T-cell (primary cell): ENCODE data around the gene TMEM190. TPM values are rescaled to one million over a fixed set of nuclear protein-coding genes. Genes with fewer than 3 reads are reported as not detected.

Experiments used
- ATAC-seq, 4 experiments: fragments of 200-7000 bp in 3 of 4; fragments of 150-1000 bp in 1 of 4; cut with Tn5 transposase; replicated peaks in 1 of 4; 1 replicate in 3 of 4; 2 replicates in 1 of 4; pipeline ENCODE4 v1.10.0; 2021; ENCODE audit warnings: moderate library complexity in 3 of 4, mild to moderate bottlenecking in 2 of 4, moderate number of reproducible peaks in 1 of 4
- CTCF ChIA-PET, 2 donors: fragments of 300-600 bp; sonication (Branson Sonifier 250); formaldehyde crosslinking; loops; one replicate each; lab custom pipeline; 2022; ENCODE audit warnings: antibody characterized with exemption in 2 of 2; lab: Charles Lee
- POLR2A ChIA-PET, 2 donors: fragments of 300-600 bp; sonication (Branson Sonifier 250); formaldehyde crosslinking; loops; one replicate each; lab custom pipeline; 2022; ENCODE audit warnings: antibody characterized with exemption in 2 of 2; lab: Charles Lee
- DNase-seq, 35 experiments: peaks; one replicate each; pipeline versions ENCODE4 v3.0.0 to v3.0.0-alpha.2; 2013 to 2023
- H3K27ac ChIP-seq: one replicate; pipeline ENCODE4 v1.5.1; 2013; ENCODE audit warnings: low read length
- H3K27me3 ChIP-seq, 2 experiments: replicated peaks in 1 of 2; 1 replicate in 1 of 2; 2 replicates in 1 of 2; pipeline versions ENCODE4 v1.6.1 to v1.7.0; 2013; ENCODE audit warnings: low read length in 1 of 2, mixed read lengths in 1 of 2; ENCODE audit not compliant: control insufficient read depth in 2 of 2, insufficient read depth in 2 of 2; ENCODE audit errors: extremely low read depth in 1 of 2
- H3K36me3 ChIP-seq, 2 donors: 1 replicate in 1 of 2; 2 replicates in 1 of 2; pipeline versions ENCODE4 v1.6.1 to v1.7.0; 2013; ENCODE audit warnings: low read length in 1 of 2; ENCODE audit not compliant: control insufficient read depth in 2 of 2, insufficient read depth in 1 of 2; ENCODE audit errors: extremely low read depth in 1 of 2
- H3K4me1 ChIP-seq, 2 experiments: 1 replicate in 1 of 2; 2 replicates in 1 of 2; pipeline versions ENCODE4 v1.6.1 to v1.7.0; 2013; ENCODE audit warnings: low read length in 2 of 2, mixed read lengths in 1 of 2; ENCODE audit not compliant: insufficient read depth in 2 of 2, control insufficient read depth in 1 of 2; ENCODE audit errors: extremely low read depth in 1 of 2
- H3K4me3 ChIP-seq, 2 donors: 1 replicate in 1 of 2; 2 replicates in 1 of 2; pipeline versions ENCODE4 v1.5.1 to v1.7.0; 2013; ENCODE audit warnings: mild to moderate bottlenecking in 2 of 2, low read length in 1 of 2, moderate library complexity in 1 of 2; ENCODE audit not compliant: control insufficient read depth in 1 of 2; ENCODE audit errors: extremely low read depth in 1 of 2
- H3K9me3 ChIP-seq: 2 replicates; pipeline ENCODE4 v1.7.0; 2013
- H3K27ac Mint-ChIP-seq, 2 donors: one replicate each; pipeline ENCODE4 v1.8.0; 2020 to 2021; ENCODE audit warnings: mild to moderate bottlenecking in 2 of 2, mixed read lengths in 2 of 2
- H3K27me3 Mint-ChIP-seq, 2 donors: one replicate each; pipeline ENCODE4 v1.8.0; 2021 to 2022; ENCODE audit warnings: mixed read lengths in 2 of 2
- H3K36me3 Mint-ChIP-seq: one replicate; pipeline ENCODE4 v1.8.0; 2021; ENCODE audit warnings: mixed read lengths
- H3K4me1 Mint-ChIP-seq, 3 donors: one replicate each; pipeline ENCODE4 v1.8.0; 2020 to 2022; ENCODE audit warnings: mixed read lengths in 3 of 3, mild to moderate bottlenecking in 1 of 3
- H3K4me3 Mint-ChIP-seq, 3 donors: one replicate each; pipeline ENCODE4 v1.8.0; 2020 to 2022; ENCODE audit warnings: mild to moderate bottlenecking in 3 of 3, mixed read lengths in 3 of 3, moderate library complexity in 3 of 3
- H3K9me3 Mint-ChIP-seq, 3 donors: one replicate each; pipeline ENCODE4 v1.8.0; 2020 to 2022; ENCODE audit warnings: mixed read lengths in 3 of 3
- WGBS: methylation state at CpG from one replicate; pipeline ENCODE4 v1.1.5; 2013; ENCODE audit warnings: missing lambda C conversion rate; ENCODE audit not compliant: insufficient coverage; 5-methylcytosine and 5-hydroxymethylcytosine counted together
- total RNA-seq, 35 experiments: library from RNA in 6 of 35; stranded (reverse) in 6 of 35; fragments of 120-200 nt in 1 of 35; gene quantifications; one replicate each; pipeline versions ENCODE4 v1.2.1 to v1.2.4 and lab custom pipeline; 2013 to 2026

The TMEM190 gene
- total RNA-seq, 5 donors from 2014 or later (not counting 1 experiment from before 2014, with no cell fraction given) = not detected

DNA sequence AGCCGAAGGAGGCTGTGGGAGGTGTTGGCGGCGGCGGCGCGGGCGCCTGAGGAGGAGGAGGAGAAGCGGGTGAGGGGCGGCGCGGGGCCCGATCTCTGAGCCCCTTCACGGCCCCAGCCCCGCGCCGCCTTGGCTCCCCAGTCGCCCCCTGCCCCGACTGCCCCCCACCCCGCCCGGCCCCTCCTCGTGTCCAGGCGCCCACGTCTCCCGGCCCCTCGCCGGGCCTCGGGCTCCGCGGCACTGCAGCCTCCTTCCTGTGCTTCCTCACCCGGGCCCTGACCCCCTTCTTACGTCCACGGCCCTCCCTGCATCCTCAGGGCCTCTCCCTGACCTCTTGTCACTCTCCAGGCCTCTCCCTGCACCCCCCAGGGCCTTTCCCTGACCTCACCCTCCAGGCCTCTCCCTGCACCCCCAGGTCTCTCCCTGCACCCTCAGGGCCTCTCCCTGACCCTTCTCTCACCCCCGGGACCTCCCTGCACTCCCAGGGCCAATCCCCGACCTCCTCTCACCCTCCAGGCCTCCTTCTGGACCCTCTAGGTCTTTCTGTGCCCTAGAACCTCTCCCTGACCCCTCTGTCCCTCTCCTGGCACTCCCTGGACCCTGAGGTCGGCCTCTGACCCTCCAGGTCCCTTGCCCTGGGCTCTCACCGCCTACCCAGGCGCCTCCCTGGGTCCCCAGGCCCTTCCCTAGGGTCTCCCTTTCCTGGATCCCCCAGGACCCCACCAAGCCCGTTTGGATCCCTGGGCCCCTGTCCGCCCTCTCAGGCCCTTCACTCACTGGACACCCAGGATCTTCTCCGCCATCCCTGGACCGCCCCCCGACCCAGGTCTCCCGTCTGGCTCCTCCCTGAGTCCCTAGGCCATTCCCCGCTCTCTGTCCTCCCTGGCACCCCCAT lies 36.5 kb upstream of the TMEM190 start:
- 8% methylated on average over 25 of the region's 44 CpGs for WGBS
- H3K36me3 ChIP-seq = peaks cover 3 to 13% of the 10 kb centered on the region in 2 donors
- Mint-ChIP-seq H3K4me3 (peak overlapping the region; percentile 78 to 92 (median 92)), H3K36me3 (peaks cover 10% of the 10 kb centered on the region), H3K9me3 (no peaks in the 10 kb centered on the region), H3K27me3 (peaks cover under 1 to 5% of the 10 kb centered on the region in 2 donors), H3K27ac (peak overlapping the region; percentile 88), H3K4me1 (peaks cover 19 to 25% (median 21%) of the 10 kb centered on the region in 3 donors)
- H3K4me3 ChIP-seq = peak overlapping the region; percentile 58 to 64
- peak overlapping the region; percentile 70 for H3K27ac ChIP-seq
- peaks cover 6 to 31% of the 10 kb centered on the region in 2 experiments for H3K4me1 ChIP-seq
- H3K27me3 ChIP-seq = peaks cover 0 to 21% of the 10 kb centered on the region in 2 experiments
- H3K9me3 ChIP-seq = no peaks in the 10 kb centered on the region
- no peak for ATAC-seq
- ChIA-PET POLR2A (interaction anchor here (0.6 to 1.8 kb wide), 17 partner anchors 8 to 891 kb away, joined by 3 to 11 read pairs (median 4); partner anchors contain the start of genes HSPBP1 (in 1 of the 2), ISOC2 (in 1 of the 2), LENG8 (in 1 of the 2) and TMEM238 (in 1 of the 2)), CTCF (interaction anchor here in 1 of 2 donors (0.5 to 1.7 kb wide), 11 partner anchors 38 to 1343 kb away, joined by 3 to 15 read pairs (median 4); partner anchors contain the start of genes FIZ1, ISOC2, PPP6R1 and TMEM238)
- peak in 8 of 35 experiments; percentile 12 to 37 (median 18) for DNase-seq

DNA sequence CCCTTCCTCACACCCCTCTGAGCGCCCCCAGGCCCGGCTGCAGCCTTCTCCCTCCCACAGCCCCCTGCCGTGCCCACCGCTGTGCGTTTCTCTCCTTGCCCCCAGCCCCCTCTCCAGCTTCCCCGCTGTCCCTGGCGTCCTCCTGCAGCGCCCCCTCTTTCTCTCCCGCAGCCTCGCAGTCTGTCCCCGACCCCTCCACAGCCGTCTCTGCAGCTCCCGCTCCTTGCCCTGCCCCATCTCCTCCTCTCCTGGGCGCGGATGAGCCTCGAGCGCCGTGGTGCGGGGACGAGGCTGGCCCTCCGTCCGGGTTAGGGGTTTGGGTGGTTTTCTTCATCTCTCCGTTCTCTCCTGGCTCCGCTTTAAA lies 35.9 kb upstream of the TMEM190 start:
- WGBS = 9% methylated on average over 9 of the region's 24 CpGs

DNA sequence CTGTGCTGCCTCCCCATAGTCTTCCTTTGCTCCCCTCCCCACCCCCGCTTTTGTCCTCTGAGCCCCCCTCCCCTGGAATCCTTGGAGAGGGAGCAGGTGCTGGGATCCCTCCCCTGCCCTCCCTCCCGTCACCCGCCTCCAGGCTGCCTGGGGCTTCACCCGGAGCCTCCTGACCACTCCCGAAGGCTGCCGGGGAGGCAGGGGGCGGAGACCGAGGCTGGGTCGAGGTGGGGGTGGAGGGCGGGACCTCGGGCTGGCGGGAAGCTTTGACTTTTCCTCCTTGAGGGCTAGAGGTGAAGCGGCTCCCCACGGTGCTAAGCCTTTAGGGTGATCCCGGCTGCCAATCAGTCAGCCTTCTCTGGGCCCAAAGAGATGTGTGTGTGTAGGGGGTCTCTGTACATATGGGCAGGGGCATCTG lies 35.4 kb upstream of the TMEM190 start:
- peaks cover 3 to 13% of the 10 kb centered on the region in 2 donors for H3K36me3 ChIP-seq
- H3K4me3 Mint-ChIP-seq = peak overlapping the region; percentile 76 to 78 (median 76)

More for the DNA sequence above, 35.9 kb upstream of the TMEM190 start:
- H3K9me3 ChIP-seq = no peaks in the 10 kb centered on the region
- no peaks in the 10 kb centered on the region for H3K9me3 Mint-ChIP-seq
- POLR2A ChIA-PET = no interaction called here
- peak overlapping the region; percentile 58 to 64 for H3K4me3 ChIP-seq
- DNase-seq (peak in 5 of 35 experiments; percentile 17 to 40 (median 19)), ATAC-seq (no peak)
- H3K27me3 Mint-ChIP-seq = peaks cover 0 to 4% of the 10 kb centered on the region in 2 donors
- H3K27ac Mint-ChIP-seq = no peak overlapping the region
- CTCF ChIA-PET = interaction anchor here in 1 of 2 donors (0.5 kb wide), 1 partner anchor 1342 kb away, joined by 3 read pairs; no protein-coding TSS in a partner anchor
- peaks cover 19 to 25% (median 21%) of the 10 kb centered on the region in 3 donors for H3K4me1 Mint-ChIP-seq
- H3K4me3 Mint-ChIP-seq = peak overlapping the region; percentile 76 to 78 (median 78)
- peaks cover 16% of the 10 kb centered on the region for H3K36me3 Mint-ChIP-seq
- H3K36me3 ChIP-seq = peaks cover 3 to 13% of the 10 kb centered on the region in 2 donors
- H3K27me3 ChIP-seq = peaks cover 0 to 17% of the 10 kb centered on the region in 2 experiments
- no peak overlapping the region for H3K27ac ChIP-seq
- peaks cover 6 to 31% of the 10 kb centered on the region in 2 experiments for H3K4me1 ChIP-seq

DNA sequence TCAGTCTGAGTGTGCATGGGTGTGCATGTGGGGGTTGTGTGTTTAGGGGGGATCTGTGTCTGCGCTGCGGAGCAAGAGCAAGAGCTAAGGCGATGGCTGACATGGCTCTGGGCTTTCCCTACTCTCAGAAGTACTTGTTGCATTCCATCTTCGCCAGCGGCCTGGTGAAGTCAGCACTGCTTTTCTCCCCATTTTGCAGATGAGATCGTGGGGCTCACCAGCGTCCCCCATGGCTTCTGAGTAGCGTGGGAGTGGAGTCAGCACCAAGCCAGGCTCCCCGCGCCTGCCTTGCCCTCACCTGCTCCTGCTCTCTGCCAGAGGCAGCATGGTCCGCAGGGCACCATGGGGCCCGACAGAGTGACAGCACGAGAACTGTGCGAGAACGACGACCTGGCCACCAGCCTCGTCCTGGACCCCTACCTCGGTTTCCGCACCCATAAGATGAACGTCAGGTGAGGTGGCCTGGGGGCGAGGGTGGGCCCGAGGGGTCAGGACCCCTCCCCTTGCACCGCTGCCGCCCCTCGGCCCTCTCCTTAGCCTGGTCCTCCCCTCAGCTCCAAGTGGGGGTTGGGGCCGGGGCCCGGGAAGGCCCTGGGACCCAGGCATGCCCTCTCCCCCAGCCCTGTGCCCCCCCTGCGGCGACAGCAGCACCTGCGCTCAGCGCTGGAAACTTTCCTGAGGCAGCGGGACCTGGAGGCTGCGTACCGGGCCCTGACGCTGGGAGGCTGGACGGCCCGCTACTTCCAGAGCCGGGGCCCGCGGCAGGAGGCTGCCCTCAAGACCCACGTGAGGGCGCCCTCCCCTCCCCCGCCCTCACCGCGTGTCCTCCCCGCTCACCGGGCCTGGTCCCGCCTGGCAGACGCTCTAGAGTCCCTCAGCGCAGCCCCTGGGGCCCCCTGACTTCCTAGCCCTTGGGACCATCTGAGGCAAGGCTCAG lies 34.8 kb upstream of the TMEM190 start:
- no peak overlapping the region for H3K27ac ChIP-seq
- Mint-ChIP-seq H3K9me3 (no peaks in the 10 kb centered on the region), H3K36me3 (peaks cover 16% of the 10 kb centered on the region), H3K4me3 (peak overlapping the region; percentile 53 to 78 (median 62)), H3K27ac (peak overlapping the region in 1 of 2 donors; percentile 28), H3K4me1 (peaks cover 19 to 25% (median 21%) of the 10 kb centered on the region in 3 donors), H3K27me3 (no peaks in the 10 kb centered on the region)
- H3K4me1 ChIP-seq = peaks cover 6 to 31% of the 10 kb centered on the region in 2 experiments
- H3K4me3 ChIP-seq = no peak overlapping the region
- 93% methylated on average over 47 of the region's 50 CpGs for WGBS
- DNase-seq = no peak
- peaks cover 3 to 13% of the 10 kb centered on the region in 2 donors for H3K36me3 ChIP-seq
- ChIA-PET POLR2A (no interaction called here), CTCF (no interaction called here)
- peaks cover 0 to 16% of the 10 kb centered on the region in 2 experiments for H3K27me3 ChIP-seq
- no peaks in the 10 kb centered on the region for H3K9me3 ChIP-seq
- ATAC-seq = no peak

More for the DNA sequence above, 35.4 kb upstream of the TMEM190 start:
- ChIA-PET POLR2A (no interaction called here), CTCF (no interaction called here)
- DNase-seq = peak in 17 of 35 experiments; percentile 17 to 61 (median 33)
- no peaks in the 10 kb centered on the region for H3K9me3 ChIP-seq
- peaks cover 6 to 31% of the 10 kb centered on the region in 2 experiments for H3K4me1 ChIP-seq
- Mint-ChIP-seq H3K27ac (peak overlapping the region in 1 of 2 donors; percentile 28), H3K9me3 (no peaks in the 10 kb centered on the region), H3K27me3 (peaks cover 0 to 2% of the 10 kb centered on the region in 2 donors), H3K4me1 (peaks cover 19 to 25% (median 21%) of the 10 kb centered on the region in 3 donors), H3K36me3 (peaks cover 16% of the 10 kb centered on the region)
- ATAC-seq = no peak
- no peak overlapping the region for H3K27ac ChIP-seq
- peak overlapping the region in 1 of 2 donors; percentile 58 for H3K4me3 ChIP-seq
- WGBS = 0% methylated on average over 6 of the region's 15 CpGs
- H3K27me3 ChIP-seq = peaks cover 0 to 17% of the 10 kb centered on the region in 2 experiments

DNA sequence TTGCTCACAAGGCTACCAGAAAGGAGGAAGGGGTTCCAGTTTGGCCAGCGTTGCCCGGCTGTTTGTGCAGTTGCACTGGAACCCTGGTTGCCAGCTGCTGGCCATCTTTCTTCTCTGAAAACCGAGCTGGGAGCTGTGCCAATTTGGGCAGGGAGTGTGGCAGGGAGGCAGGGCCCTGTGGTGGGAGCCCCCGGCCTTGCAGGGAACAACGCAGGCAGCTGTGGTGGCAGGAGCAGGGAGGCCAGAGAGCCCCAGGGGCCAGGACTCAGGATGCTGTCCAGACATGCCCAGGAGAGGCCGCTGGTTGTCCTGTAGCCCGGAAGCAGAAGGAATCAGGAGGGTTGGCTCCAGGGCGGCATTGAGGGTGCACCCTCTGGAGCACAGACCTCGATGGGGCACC lies 32.2 kb upstream of the TMEM190 start:
- Mint-ChIP-seq H3K27ac (no peak overlapping the region), H3K9me3 (no peaks in the 10 kb centered on the region), H3K36me3 (peaks cover 16% of the 10 kb centered on the region), H3K4me1 (peaks cover 10 to 16% (median 14%) of the 10 kb centered on the region in 3 donors), H3K27me3 (no peaks in the 10 kb centered on the region), H3K4me3 (no peak overlapping the region)
- Histone ChIP-seq H3K4me1 (peaks cover 2 to 20% of the 10 kb centered on the region in 2 experiments), H3K9me3 (no peaks in the 10 kb centered on the region), H3K4me3 (no peak overlapping the region), H3K36me3 (peaks cover 3 to 13% of the 10 kb centered on the region in 2 donors), H3K27me3 (peaks cover 0 to 13% of the 10 kb centered on the region in 2 experiments), H3K27ac (no peak overlapping the region)
- POLR2A ChIA-PET = no interaction called here
- CTCF ChIA-PET = interaction anchor here in 1 of 2 donors (0.7 kb wide), 1 partner anchor 32 kb away, joined by 6 read pairs; no protein-coding TSS in a partner anchor
- no peak for ATAC-seq
- WGBS = 97% methylated on average over 9 of the region's 9 CpGs
- DNase-seq = no peak
